GM13977 (cell line): ENCODE measurements around the gene EVC.

Experiments
- DNase-seq: peaks from one replicate; pipeline ENCODE4 v3.0.0; 2012; ENCODE audit warnings: low spot score
- in situ Hi-C: fragments of 300-500 bp; cut with MboI; formaldehyde crosslinking; loops from one replicate; pipeline ENCODE4 v1.12.0; 2022; ENCODE audit warnings: low sequenced_read_pairs, low pct_unique_long_range_greater_than_20kb, mixed read lengths, inconsistent platforms; ENCODE audit not compliant: unreplicated experiment
- TF ChIP-seq, protein P1 (sequence below): IDR thresholded peaks from 2 replicates; pipeline ENCODE4 v1.5.1; 2012; ENCODE audit warnings: mild to moderate bottlenecking, control low read depth; ENCODE audit not compliant: insufficient read depth; ENCODE audit errors: extremely low read depth, missing control alignments

The EVC gene

DNA sequence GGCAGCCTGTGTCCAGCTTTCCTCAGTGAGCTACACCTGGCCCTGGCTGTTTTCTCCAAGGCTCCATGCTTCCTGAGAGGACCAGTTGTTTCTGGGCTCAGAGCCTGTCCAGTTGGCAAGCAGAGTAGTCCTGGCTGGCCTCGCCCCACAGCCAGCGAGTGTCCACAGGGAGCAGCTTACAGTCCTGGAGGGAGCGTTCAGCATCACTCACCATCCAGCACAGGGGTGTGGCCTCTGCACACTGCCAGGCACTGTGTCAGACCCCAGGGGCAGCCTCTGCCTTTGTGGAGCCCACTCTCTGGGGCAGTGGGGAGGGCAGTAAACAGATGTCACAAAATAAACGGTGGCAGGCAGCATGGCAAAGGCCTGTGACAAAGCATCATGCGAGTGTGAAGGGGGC lies 23.9 kb downstream of the EVC start:
- no peak for DNase-seq
- in situ Hi-C loops: no loop called here
- TF ChIP-seq, protein P1, sequence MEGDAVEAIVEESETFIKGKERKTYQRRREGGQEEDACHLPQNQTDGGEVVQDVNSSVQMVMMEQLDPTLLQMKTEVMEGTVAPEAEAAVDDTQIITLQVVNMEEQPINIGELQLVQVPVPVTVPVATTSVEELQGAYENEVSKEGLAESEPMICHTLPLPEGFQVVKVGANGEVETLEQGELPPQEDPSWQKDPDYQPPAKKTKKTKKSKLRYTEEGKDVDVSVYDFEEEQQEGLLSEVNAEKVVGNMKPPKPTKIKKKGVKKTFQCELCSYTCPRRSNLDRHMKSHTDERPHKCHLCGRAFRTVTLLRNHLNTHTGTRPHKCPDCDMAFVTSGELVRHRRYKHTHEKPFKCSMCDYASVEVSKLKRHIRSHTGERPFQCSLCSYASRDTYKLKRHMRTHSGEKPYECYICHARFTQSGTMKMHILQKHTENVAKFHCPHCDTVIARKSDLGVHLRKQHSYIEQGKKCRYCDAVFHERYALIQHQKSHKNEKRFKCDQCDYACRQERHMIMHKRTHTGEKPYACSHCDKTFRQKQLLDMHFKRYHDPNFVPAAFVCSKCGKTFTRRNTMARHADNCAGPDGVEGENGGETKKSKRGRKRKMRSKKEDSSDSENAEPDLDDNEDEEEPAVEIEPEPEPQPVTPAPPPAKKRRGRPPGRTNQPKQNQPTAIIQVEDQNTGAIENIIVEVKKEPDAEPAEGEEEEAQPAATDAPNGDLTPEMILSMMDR: no peak

GRCh38 chr4:5735463-5735862 lies 24.5 kb downstream of the EVC start:
- no peak for DNase-seq
- TF ChIP-seq, protein P1: no peak
- in situ Hi-C loops: no loop called here

GRCh38 chr4:5738061-5738460 lies 27.1 kb downstream of the EVC start:
- TF ChIP-seq, protein P1: no peak
- in situ Hi-C loops: no loop called here
- no peak for DNase-seq

GRCh38 chr4:5742388-5742787 lies 31.4 kb downstream of the EVC start:
- TF ChIP-seq, protein P1: no peak
- in situ Hi-C loops: no loop called here
- DNase-seq: no peak

- TF ChIP-seq, protein P1: no peak
- in situ Hi-C loops: no loop called here
- DNase-seq: no peak
Measured at GRCh38 chr4:5742968-5743367, 32.0 kb downstream of the EVC start.

- TF ChIP-seq, protein P1: no peak
- DNase-seq: no peak
- in situ Hi-C loops: no loop called here
Measured at GRCh38 chr4:5746250-5746649, 35.2 kb downstream of the EVC start.

DNA sequence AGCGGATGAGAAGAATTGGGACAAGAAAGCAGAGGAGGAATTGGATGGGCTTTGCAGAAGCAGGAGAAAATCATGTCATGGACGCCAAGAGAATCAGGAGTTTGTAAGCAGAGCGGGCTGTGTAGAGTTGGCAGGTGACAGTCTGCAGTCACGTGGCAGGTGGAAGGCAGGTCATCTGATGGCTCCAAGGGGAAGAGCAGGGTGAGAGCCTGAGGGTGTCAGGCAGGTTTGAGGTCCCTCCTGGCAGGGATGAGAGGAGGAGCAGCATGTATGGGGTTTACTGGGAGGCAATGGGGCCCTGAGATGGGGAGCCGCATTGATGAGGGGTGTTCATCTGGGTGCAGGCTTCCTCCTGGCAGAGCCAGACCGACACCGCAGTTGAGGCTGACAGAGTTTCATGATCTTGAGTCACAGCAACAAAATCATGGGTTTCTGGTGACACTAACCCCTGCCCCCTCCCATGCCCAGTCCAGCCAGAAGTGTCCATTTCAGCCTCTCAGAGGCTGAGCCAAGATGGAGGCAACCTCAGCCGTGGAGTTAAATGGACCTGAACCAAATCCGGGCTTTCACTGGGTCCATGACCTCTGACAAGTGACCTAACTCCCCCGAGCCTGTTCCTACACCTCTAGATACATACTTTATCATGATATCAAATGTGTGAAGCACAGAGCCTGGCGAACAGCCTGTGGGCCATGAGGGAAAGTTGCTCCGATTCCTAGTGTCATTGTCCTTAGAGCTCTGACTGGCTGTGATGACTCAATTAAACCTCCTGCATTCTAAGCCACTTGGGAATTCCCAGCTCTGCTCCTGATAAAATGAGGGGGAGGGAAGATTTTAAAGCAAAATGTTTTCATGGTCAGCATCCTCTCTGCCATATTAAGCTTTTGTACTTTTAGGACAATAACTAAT lies 36.1 kb downstream of the EVC start:
- DNase-seq: no peak
- in situ Hi-C loops: no loop called here
- TF ChIP-seq, protein P1: no peak
